ENCODE measurements around the gene FNDC3B.

DNA sequence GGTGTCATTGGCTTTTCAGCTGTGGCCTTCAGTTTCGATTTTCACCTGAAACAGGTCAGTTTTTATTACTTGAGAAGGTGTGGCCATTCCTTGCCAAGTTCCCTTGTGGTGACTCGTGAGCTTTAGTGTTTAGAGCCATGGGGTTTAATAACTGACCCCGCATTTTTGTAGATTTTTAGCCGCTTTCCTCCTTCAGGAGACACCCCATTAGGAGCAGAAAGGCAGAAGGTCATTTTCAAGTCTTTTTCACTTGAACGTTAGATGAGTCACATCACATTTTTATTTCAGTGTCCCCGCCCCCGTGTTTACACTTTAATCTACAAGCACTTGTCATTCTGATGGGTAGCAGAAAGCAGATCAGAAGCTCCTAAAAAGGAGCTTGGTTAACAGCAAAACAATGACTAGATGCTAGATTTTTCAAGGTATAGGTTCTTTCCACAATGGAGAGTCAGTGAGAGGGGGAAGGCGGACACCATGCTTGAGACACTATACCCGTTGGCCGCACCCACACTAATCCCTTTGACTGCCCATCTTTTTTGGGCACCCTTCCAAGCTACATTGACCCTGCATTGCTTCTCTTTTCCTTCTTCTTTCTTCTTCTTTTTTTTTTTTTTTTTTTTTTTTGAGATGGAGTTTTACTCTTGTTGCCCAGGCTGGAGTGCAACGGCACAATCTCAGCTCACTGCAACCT, 276.2 kb downstream of the FNDC3B start:
- TF ChIP-seq ZNF335 (tag by site-specific recombination; conservative IDR thresholded peaks at IDR 0.05) = no peak
- no peak for TF ChIP-seq REST (tag by site-specific recombination; IDR thresholded peaks at IDR 0.05)
- no peak for TF ChIP-seq ZNF274 (IDR thresholded peaks at IDR 0.05; ENCODE audit: low read length)
- TF ChIP-seq ZNF274 (tag by site-specific recombination; IDR thresholded peaks at IDR 0.05; ENCODE audit: borderline replicate concordance) = no peak
- TF ChIP-seq ZNF121 (tag by site-specific recombination; IDR thresholded peaks at IDR 0.05) = no peak
- TF ChIP-seq ZNF670 (tag by site-specific recombination; IDR thresholded peaks at IDR 0.05; ENCODE audit: low read depth) = no peak
- TF ChIP-seq, protein P1, sequence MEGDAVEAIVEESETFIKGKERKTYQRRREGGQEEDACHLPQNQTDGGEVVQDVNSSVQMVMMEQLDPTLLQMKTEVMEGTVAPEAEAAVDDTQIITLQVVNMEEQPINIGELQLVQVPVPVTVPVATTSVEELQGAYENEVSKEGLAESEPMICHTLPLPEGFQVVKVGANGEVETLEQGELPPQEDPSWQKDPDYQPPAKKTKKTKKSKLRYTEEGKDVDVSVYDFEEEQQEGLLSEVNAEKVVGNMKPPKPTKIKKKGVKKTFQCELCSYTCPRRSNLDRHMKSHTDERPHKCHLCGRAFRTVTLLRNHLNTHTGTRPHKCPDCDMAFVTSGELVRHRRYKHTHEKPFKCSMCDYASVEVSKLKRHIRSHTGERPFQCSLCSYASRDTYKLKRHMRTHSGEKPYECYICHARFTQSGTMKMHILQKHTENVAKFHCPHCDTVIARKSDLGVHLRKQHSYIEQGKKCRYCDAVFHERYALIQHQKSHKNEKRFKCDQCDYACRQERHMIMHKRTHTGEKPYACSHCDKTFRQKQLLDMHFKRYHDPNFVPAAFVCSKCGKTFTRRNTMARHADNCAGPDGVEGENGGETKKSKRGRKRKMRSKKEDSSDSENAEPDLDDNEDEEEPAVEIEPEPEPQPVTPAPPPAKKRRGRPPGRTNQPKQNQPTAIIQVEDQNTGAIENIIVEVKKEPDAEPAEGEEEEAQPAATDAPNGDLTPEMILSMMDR (tag by site-specific recombination; IDR thresholded peaks at IDR 0.05) = no peak
- TF ChIP-seq SP2 (tag by site-specific recombination; IDR thresholded peaks at IDR 0.05) = no peak
